Smooth muscle cell (in vitro differentiated cells): Measurements from ENCODE around the gene OGFOD3. TPM values are rescaled to one million over a fixed set of nuclear protein-coding genes. Genes with fewer than 3 reads are reported as not detected.

Experiments
- DNase-seq: peaks from one replicate; lab custom pipeline; 2025; ENCODE audit not compliant: unreplicated experiment; lab: John Stamatoyannopoulos, UW
- H2AFZ ChIP-seq: fragments of 200-600 bp; sonication (generic); 2 replicates; pipeline ENCODE4 v1.6.0; 2016; ENCODE audit warnings: antibody characterized with exemption, low read depth, mild to moderate bottlenecking
- H3F3A ChIP-seq: fragments of 200-600 bp; sonication (generic); 2 replicates; pipeline ENCODE4 v1.6.0; 2017; ENCODE audit warnings: antibody characterized with exemption, low read depth
- H3K27ac ChIP-seq: fragments of 200-600 bp; sonication (generic); 2 replicates; pipeline ENCODE4 v1.5.1; 2016; ENCODE audit warnings: low read depth, mild to moderate bottlenecking
- H3K27me3 ChIP-seq: fragments of 200-600 bp; sonication (generic); 2 replicates; pipeline ENCODE4 v1.6.1; 2016; ENCODE audit warnings: low read depth, mild to moderate bottlenecking
- H3K36me3 ChIP-seq: fragments of 200-600 bp; sonication (generic); 2 replicates; pipeline ENCODE4 v1.5.1; 2016; ENCODE audit warnings: low read depth
- H3K4me1 ChIP-seq: fragments of 200-600 bp; sonication (generic); 2 replicates; pipeline ENCODE4 v1.5.1; 2016; ENCODE audit warnings: low read depth
- H3K4me2 ChIP-seq: fragments of 200-600 bp; sonication (generic); 2 replicates; pipeline ENCODE4 v1.6.0; 2016; ENCODE audit warnings: mild to moderate bottlenecking
- H3K4me3 ChIP-seq: fragments of 200-600 bp; sonication (generic); 2 replicates; pipeline ENCODE4 v1.5.1; 2016; ENCODE audit warnings: mild to moderate bottlenecking
- H3K79me2 ChIP-seq: fragments of 200-600 bp; sonication (generic); 2 replicates; pipeline ENCODE4 v1.6.0; 2016; ENCODE audit warnings: low read depth, mild to moderate bottlenecking
- H3K9ac ChIP-seq: fragments of 200-600 bp; sonication (generic); 2 replicates; pipeline ENCODE4 v1.6.0; 2016; ENCODE audit warnings: low read depth
- H3K9me3 ChIP-seq: fragments of 200-600 bp; sonication (generic); replicated peaks from 2 replicates; pipeline ENCODE4 v1.5.1; 2016; ENCODE audit warnings: low read depth
- H4K20me1 ChIP-seq: fragments of 200-600 bp; sonication (generic); 2 replicates; pipeline ENCODE4 v1.6.0; 2016; ENCODE audit warnings: low read depth
- WGBS: methylation state at CpG from one replicate; pipeline ENCODE4 v1.1.7; 2016; ENCODE audit warnings: low lambda C conversion rate; 5-methylcytosine and 5-hydroxymethylcytosine counted together
- polyA plus RNA-seq: library from polyadenylated mRNA; unstranded; fragments of >200 nt; fragmentation: Nextera tagmentation; extraction: Ambion mirVana; gene quantifications from 2 replicates; pipeline ENCODE4 v1.2.1, GENCODE V29; 2016
- total RNA-seq: library from RNA; depleted of rRNA; stranded (reverse); fragments of >200 nt; gene quantifications from 2 replicates; pipeline ENCODE4 v1.2.3, GENCODE V29; 2014
- TF ChIP-seq, protein P1 (sequence below): fragments of 200-600 bp; sonication (generic); IDR thresholded peaks from 2 replicates; pipeline ENCODE4 v1.5.1; 2017; ENCODE audit warnings: borderline replicate concordance, mild to moderate bottlenecking, antibody characterized with exemption; ENCODE audit not compliant: insufficient read depth, poor library complexity, severe bottlenecking

The OGFOD3 gene
- total and polyA plus RNA-seq, 2 experiments from 2014 or later: 10.5 to 30.4 TPM

DNA sequence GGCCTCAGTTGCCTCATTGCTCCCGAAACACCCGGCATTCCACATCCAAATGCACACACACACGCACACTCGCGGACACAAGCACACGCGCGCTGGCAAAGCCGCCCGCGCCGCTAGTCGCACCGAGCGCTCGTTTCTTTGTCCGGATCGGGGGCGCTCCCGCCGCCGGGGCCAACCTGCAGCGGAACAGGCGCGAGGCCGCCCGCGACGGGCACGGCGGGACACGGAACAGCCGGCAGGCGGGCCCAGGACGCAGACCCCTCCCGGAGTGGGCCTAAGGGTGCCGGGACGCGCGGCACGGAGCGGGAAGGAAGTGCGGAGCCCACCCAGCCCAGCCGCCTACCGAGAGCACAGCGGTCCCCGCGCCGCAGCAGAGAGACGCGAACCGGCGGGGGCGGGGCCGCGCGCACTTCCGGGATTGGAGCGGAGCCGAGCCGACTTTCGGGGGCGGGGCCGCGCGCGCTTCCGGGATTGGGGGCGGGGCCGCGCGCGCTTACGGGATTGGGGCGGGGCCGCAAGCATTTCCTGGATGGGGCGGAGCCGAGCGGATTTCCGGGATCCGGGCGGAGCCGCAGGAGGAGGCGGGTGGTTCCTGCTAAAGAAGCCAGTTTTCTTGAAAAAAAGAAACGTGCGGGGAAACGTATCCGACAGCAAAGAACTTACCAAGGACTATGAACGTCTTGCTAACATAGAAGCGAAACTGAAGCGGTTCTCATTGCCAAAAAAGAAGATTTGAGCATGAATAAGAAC is 32.1 kb upstream of the OGFOD3 start, which contains the start of gene CYBC1:
CYBC1 (minus strand) TSS at position 396 of the 750 bp plus-strand sequence. CDS start 1,498 bp downstream, outside the sequence.
- H3K79me2 ChIP-seq: peaks cover 17% of the 10 kb centered on the region
- no peaks in the 10 kb centered on the region for H3K27me3 ChIP-seq
- peak within 1 kb of the TSS; percentile 76 for H3K9ac ChIP-seq
- 2% methylated on average over 76 of the region's 91 CpGs for WGBS
- no peaks in the 10 kb centered on the region for H3F3A ChIP-seq
- H2AFZ ChIP-seq: peak within 1 kb of the TSS; percentile 91
- no peaks in the 10 kb centered on the region for H3K9me3 ChIP-seq
- no peaks in the 10 kb centered on the region for H3K36me3 ChIP-seq
- H4K20me1 ChIP-seq: no peaks in the 10 kb centered on the region
- TF ChIP-seq, protein P1, sequence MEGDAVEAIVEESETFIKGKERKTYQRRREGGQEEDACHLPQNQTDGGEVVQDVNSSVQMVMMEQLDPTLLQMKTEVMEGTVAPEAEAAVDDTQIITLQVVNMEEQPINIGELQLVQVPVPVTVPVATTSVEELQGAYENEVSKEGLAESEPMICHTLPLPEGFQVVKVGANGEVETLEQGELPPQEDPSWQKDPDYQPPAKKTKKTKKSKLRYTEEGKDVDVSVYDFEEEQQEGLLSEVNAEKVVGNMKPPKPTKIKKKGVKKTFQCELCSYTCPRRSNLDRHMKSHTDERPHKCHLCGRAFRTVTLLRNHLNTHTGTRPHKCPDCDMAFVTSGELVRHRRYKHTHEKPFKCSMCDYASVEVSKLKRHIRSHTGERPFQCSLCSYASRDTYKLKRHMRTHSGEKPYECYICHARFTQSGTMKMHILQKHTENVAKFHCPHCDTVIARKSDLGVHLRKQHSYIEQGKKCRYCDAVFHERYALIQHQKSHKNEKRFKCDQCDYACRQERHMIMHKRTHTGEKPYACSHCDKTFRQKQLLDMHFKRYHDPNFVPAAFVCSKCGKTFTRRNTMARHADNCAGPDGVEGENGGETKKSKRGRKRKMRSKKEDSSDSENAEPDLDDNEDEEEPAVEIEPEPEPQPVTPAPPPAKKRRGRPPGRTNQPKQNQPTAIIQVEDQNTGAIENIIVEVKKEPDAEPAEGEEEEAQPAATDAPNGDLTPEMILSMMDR: no peak
- peaks cover 15% of the 10 kb centered on the region for H3K4me1 ChIP-seq
- peak within 1 kb of the TSS; percentile 97 for H3K4me3 ChIP-seq
- peak within 1 kb of the TSS; percentile 77 for H3K27ac ChIP-seq
- peak; percentile 82 for DNase-seq
- peak within 1 kb of the TSS; percentile 90 for H3K4me2 ChIP-seq

DNA sequence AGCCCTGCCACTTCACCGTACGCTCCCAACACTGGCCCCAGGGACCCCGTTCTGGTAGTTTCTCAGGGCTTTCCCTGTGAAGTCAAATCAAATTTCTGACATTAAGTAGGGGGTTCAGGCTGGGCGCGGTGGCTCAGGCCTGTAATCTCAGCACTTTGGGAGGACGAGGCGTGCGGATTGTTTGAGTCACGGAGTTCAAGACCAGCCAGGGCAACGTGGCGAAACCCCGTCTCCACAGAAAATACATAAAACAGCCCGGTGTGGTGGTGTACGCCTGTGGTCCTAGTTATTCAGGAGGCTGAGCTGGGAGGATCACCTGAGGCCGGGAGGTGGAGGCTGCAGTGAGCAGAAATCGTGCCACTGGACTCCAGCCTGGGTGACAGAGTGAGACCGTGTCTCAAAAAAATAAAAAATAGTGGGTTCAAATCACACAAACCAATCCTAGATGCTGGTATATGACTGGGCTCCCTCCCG is 31.5 kb upstream of the OGFOD3 start:
- Histone ChIP-seq H3K79me2 (peaks cover 17% of the 10 kb centered on the region), H3K4me1 (peaks cover 15% of the 10 kb centered on the region), H3K4me3 (peak overlapping the region; percentile 97), H3F3A (no peaks in the 10 kb centered on the region), H3K9ac (peak overlapping the region; percentile 76), H3K9me3 (no peaks in the 10 kb centered on the region), H3K27me3 (no peaks in the 10 kb centered on the region), H3K36me3 (no peaks in the 10 kb centered on the region), H3K27ac (no peak overlapping the region), H3K4me2 (peak overlapping the region; percentile 90), H2AFZ (peak overlapping the region; percentile 91), H4K20me1 (no peaks in the 10 kb centered on the region)
- DNase-seq: no peak
- WGBS: 82% methylated on average over 18 of the region's 18 CpGs
- TF ChIP-seq, protein P1: no peak

GRCh38 chr17:82449131-82449882 is 30.9 kb upstream of the OGFOD3 start:
- Histone ChIP-seq H3K4me2 (peak overlapping the region; percentile 90), H2AFZ (no peak overlapping the region), H4K20me1 (no peaks in the 10 kb centered on the region), H3K4me1 (peaks cover 15% of the 10 kb centered on the region), H3F3A (no peaks in the 10 kb centered on the region), H3K27ac (no peak overlapping the region), H3K9ac (no peak overlapping the region), H3K79me2 (peaks cover 17% of the 10 kb centered on the region), H3K27me3 (no peaks in the 10 kb centered on the region), H3K9me3 (no peaks in the 10 kb centered on the region), H3K36me3 (no peaks in the 10 kb centered on the region), H3K4me3 (peak overlapping the region; percentile 97)
- WGBS: 96% methylated on average over 30 of the region's 30 CpGs
- TF ChIP-seq, protein P1: no peak
- no peak for DNase-seq
